ENCODE results near the gene RIMS4. TPM values are rescaled to one million over a fixed set of nuclear protein-coding genes. Genes with fewer than 3 reads are reported as not detected.
"Not testable (repeated sequence)": the region's sequence is repeated elsewhere in the genome, so short reads cannot be mapped to it uniquely, and the experiment has no call there.

Gene RIMS4
- total RNA-seq, 1 donor from 2014 or later: not detected

DNA sequence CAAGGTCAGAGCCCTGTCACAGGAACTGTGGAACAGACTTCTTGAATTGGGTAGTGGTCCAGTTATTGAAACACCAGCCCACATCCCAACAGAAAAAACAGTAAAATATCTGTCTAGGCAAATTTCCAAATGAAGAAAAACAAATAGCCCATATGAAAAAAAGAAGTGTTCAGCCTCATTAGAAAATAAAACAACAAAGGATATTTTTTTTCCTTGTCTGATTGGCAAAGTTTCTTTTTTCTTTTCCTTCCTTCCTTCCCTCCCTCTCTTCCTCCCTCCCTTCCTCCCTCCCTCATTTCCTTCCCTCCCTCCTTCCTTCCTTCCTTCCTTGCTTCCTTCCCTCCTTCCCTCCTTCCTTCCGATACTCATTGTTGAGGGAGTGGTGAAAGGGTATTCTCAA is 20.6 kb upstream of the RIMS4 start:
- DNase-seq (ENCODE audit: low read depth in 2 of 2): no peak

GRCh38 chr20:44830523-44830922 is 20.2 kb upstream of the RIMS4 start:
- no peak for DNase-seq (ENCODE audit: low read depth in 2 of 2)

GRCh38 chr20:44829688-44830087 is 19.3 kb upstream of the RIMS4 start:
- no peak for DNase-seq (ENCODE audit: low read depth in 2 of 2)

DNA sequence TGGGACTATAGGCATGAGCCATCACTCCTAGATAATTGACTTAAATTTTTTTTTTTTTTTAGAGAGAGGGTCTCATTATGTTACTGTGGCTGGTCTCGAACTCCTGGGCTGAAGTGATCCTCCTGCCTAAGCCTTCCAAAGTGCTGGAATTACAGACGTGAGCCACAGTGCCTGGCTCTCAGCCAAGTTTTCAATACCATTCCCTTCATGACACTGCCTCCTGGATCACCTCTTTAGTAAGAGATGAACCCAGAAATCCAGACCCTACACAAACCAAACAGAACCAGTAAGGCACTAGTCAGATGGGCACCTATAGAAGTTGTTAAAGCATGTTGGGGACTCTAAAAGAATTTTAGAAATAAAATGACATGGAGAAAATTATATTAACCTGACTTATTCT is 18.3 kb upstream of the RIMS4 start:
- DNase-seq (ENCODE audit: low read depth in 2 of 2): no peak

DNA sequence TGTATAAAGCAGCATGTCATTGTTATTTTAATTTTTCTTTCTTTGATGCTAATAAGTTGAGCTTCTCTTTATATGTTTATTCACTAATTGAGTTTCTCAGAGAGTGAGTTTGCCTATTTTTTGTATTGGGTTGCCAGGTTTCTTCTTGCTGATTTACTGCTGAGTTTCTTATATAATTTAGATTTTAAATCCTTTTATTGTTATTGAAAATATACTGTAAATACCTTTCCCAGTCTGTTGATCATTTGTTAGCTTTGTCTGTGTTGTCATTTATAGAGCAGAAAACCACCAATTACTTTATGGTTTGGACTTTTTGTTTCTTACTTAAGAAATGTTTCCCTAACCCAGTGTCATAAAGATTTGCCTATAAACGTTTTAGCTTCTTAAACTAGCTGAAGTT is 17.1 kb upstream of the RIMS4 start:
- DNase-seq (ENCODE audit: low read depth in 2 of 2): no peak

GRCh38 chr20:44821576-44821975 is 11.2 kb upstream of the RIMS4 start:
- DNase-seq (ENCODE audit: low read depth in 2 of 2): not testable (repeated sequence)

DNA sequence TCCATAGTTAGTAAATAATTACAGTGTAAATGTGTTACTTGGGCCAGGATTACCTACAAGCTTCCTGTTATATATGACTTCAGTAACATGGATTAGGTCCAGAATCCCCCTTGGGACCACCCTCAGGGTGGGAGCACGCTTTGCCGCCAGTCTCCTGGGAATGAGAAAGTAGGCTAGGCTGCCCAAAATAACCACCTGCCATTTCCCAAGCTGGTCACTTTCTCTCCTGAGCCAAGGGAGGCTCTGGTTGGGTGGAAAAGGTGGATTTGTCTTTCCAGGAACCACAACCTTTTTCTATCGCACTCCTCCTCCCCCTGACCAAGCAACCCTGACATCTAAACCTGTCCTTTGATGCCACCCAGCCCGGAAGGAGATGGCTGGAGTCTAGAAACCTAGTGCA is 9.6 kb upstream of the RIMS4 start:
- DNase-seq (ENCODE audit: low read depth in 2 of 2): no peak

GRCh38 chr20:44817143-44817910 is 7.0 kb upstream of the RIMS4 start:
- no peak for DNase-seq (ENCODE audit: low read depth in 2 of 2)

DNA sequence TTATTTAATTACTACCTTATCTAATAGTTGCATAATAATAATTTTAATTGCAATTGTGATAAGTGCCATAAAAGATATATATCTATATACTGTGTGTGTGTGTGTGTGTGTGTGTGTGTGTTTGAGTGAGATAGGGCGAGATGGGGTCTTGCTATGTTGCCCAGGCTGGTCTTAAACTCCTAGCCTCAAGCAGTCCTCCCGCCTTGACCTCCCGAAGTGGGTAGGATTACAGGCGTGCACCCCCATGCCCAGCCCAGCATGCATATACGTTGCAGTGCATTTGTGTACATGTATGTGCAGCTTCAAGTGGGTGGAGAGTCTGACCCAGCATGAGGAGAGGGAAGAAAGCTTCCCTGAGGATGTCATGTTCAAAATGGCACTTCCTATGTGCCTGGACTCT is 4.6 kb upstream of the RIMS4 start:
- DNase-seq (ENCODE audit: low read depth in 2 of 2): no peak

DNA sequence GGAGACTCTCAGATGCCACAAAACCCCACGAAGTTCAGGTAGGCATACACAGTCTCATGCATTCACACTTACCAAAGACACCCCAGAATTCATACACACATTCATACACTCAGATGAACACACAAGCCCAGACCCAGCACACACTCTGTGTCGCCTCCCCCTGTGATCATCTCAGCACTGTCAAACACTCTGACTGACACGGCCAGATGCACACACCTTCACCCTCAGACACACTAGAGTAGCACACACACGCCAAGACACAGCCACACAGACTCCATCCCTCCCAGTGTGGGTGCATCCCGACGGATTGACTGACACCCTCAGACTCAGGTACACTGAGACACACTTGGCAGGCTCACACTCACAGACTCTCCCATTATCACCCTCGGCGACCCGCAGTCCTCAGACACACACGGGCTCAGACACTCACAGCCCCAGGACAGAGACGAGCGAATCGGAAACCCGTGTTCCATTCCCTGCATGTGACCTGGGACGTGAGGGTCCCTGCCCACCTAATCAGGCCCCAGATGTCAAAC is 872 bp upstream of the RIMS4 start:
- DNase-seq (ENCODE audit: low read depth in 2 of 2): no peak

DNA sequence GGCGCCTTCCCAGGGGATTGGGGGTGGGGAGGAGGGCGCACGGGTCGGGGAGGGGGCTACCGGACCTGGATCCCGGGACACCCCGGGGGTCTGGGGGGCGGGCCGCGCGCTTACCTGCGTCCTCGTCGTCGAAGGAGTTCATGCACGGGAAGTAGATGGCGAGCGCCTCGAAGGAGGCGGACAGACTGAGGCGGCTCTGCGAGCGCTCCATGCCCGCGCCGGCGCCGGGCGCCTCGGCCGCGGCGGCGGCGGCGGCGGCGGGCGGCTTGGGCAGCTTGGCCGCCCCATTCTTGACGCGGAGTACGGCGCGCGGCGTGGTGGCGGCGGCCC is 320 bp downstream of the RIMS4 start:
- no peak for DNase-seq (ENCODE audit: low read depth in 2 of 2)

- no peak for DNase-seq (ENCODE audit: low read depth in 2 of 2)
Measured at GRCh38 chr20:44809380-44810060, 826 bp downstream of the RIMS4 start.

DNA sequence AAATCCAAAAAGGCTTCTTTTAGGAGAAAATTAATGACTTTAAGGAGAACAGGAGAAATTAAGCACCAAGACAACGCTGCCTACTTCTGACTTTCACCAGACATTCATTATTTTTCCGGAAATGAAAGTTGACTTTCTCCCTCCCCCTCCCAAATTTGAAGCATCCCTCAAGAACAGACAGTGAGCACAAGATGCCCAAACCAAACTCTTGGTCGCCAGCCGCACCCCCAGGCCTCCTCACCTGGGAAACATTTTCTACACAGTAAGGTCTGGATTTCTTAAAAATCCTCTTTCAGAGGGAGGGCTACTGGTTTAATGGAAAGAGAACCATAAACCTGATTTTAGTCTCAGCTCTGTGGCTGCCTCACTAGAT is 2.7 kb downstream of the RIMS4 start:
- no peak for DNase-seq (ENCODE audit: low read depth in 2 of 2)

- no peak for DNase-seq (ENCODE audit: low read depth in 2 of 2)
Measured at GRCh38 chr20:44807051-44807683, 3.2 kb downstream of the RIMS4 start.

DNA sequence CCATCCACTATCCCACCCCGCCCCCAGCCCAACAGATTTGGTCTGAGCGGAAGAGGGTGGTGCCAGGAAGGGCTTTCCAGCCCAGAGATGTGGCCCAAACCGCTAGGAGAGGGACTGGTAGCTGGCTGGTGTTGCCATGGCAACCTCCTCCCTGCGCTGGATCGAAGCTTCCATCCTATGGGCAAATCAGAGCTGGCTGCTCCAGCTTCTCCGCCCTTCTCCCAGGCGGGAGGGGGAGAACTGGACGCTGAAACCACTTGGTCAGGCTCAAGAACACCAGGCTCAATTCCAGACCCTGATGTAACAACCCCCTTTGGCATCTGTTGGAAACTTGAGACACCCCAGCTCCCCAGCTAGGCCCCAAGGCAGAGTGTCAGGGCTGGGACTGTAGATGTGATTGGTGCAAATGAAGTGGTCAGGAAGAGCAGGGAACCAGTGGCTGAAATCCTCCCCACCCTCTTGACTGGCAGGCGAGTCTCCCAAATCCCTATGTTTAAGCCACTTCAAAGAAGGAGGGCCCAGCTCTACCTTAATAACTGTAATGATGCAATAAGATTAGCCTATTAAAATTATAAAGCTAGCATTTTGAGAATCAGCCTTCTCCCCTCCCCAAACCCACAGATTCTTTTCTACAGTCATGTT is 4.2 kb downstream of the RIMS4 start:
- DNase-seq (ENCODE audit: low read depth in 2 of 2): no peak

- DNase-seq (ENCODE audit: low read depth in 2 of 2): no peak
Measured at GRCh38 chr20:44805335-44805978, 4.9 kb downstream of the RIMS4 start.

- DNase-seq (ENCODE audit: low read depth in 2 of 2): no peak
Measured at GRCh38 chr20:44803383-44803941, 6.9 kb downstream of the RIMS4 start.

DNA sequence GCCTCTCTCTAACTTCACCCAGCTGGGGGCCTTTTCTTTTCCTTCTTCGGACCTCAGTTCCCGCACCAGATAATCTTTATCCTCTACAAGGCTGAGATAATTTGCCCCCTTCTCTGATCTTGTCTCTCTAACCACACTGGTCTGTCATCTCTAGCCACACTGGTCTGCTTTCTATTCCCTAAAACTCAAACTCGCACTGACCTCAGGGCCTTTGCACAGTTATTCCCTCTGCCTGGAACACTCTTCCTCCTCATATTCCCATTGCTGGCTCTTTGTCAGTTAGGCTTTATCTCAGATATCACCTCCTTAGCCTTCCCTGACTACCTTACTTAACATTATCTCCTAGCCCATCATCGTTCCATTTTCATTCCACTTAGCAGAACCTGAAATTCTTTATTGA is 7.6 kb downstream of the RIMS4 start:
- DNase-seq (ENCODE audit: low read depth in 2 of 2): no peak

GRCh38 chr20:44800391-44801046 is 9.8 kb downstream of the RIMS4 start:
- DNase-seq (ENCODE audit: low read depth in 2 of 2): no peak

DNA sequence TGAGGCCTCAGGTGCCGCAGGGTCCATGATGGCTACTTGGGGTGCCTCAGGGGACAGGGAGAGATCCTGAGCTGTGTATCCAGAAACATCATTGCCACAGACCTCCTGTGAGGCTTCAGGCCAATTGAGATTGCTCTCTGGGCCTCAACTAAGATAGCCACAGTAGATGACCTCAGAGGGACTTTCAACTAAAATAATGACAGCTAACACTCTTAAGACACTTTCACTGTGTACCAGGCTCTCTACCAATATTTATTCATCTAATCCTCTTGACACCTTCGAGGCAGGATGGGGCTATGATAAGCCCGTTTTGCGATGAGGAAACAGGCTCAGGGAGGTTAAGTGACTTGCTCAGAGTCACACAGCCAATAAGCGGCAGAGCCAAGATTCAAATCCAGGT is 10.7 kb downstream of the RIMS4 start:
- DNase-seq (ENCODE audit: low read depth in 2 of 2): no peak

All from dermis microvascular lymphatic vessel endothelial cell (primary cell).